ENCODE measurements around the gene ATP8B3. TPM values are rescaled to one million over a fixed set of nuclear protein-coding genes. Genes with fewer than 3 reads are reported as not detected.

ATP8B3 gene
- total RNA-seq, 2 donors from 2014 or later, result 2.3 to 3.4 TPM

DNA sequence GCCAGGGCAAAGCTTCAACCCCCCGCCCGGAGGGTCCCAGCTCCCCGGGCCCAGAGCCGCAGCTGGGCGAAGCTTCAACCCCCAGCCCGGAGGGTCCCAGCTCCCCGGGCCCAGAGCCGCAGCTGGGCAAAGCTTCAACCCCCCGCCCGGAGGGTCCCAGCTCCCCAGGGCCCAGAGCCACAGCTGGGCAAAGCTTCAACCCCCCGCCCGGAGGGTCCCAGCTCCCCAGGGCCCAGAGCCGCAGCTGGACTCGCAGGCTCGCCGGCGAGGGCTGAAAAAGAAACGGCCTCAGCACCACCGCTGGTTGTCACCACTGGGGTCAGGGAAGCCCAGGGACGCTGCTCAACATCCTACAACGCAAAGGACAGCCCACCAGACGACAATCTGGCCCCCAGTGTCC, 31.0 kb upstream of the ATP8B3 start:
- Histone ChIP-seq H3K9ac (ENCODE audit: extremely low read depth, low read length, poor library complexity, severe bottlenecking) (no peak overlapping the region), H3K4me3 (ENCODE audit: low read length) (no peak overlapping the region), H3K27ac (ENCODE audit: low read depth, low read length) (no peak overlapping the region), H3K36me3 (ENCODE audit: control insufficient read depth, insufficient read depth, low read length) (peaks cover 11% of the 10 kb centered on the region), H3K9me3 (ENCODE audit: control insufficient read depth, low read length) (no peaks in the 10 kb centered on the region), H3K4me1 (ENCODE audit: control insufficient read depth, insufficient read depth, low read length) (peaks cover 3% of the 10 kb centered on the region), H3K27me3 (ENCODE audit: control insufficient read depth, insufficient read depth, low read length, poor library complexity, severe bottlenecking) (no peaks in the 10 kb centered on the region)
- Mint-ChIP-seq H3K27me3 (ENCODE audit: insufficient read depth) (no peaks in the 10 kb centered on the region), H3K27ac (no peak overlapping the region), H3K4me1 (peaks cover 8% of the 10 kb centered on the region), H3K36me3 (ENCODE audit: low read depth) (peaks cover 1% of the 10 kb centered on the region), H3K9me3 (no peaks in the 10 kb centered on the region), H3K4me3 (no peak overlapping the region)
- WGBS, 2 experiments (ENCODE audit: insufficient coverage in 1 of 2, insufficient read length in 1 of 2), result 89 to 99% methylated on average over 11 to 22 of the region's 22 CpGs
- DNase-seq, result no peak
- TF ChIP-seq CTCF (conservative IDR thresholded peaks at IDR 0.05), result no peak

GRCh38 chr19:1841209-1841924, 29.3 kb upstream of the ATP8B3 start:
- Mint-ChIP-seq H3K4me3 (no peak overlapping the region), H3K4me1 (no peaks in the 10 kb centered on the region), H3K27ac (no peak overlapping the region), H3K27me3 (ENCODE audit: insufficient read depth) (no peaks in the 10 kb centered on the region), H3K9me3 (no peaks in the 10 kb centered on the region), H3K36me3 (ENCODE audit: low read depth) (peaks cover 1% of the 10 kb centered on the region)
- no peak for DNase-seq
- Histone ChIP-seq H3K4me3 (ENCODE audit: low read length) (no peak overlapping the region), H3K9me3 (ENCODE audit: control insufficient read depth, low read length) (no peaks in the 10 kb centered on the region), H3K9ac (ENCODE audit: extremely low read depth, low read length, poor library complexity, severe bottlenecking) (no peak overlapping the region), H3K4me1 (ENCODE audit: control insufficient read depth, insufficient read depth, low read length) (peaks cover 3% of the 10 kb centered on the region), H3K27ac (ENCODE audit: low read depth, low read length) (no peak overlapping the region), H3K36me3 (ENCODE audit: control insufficient read depth, insufficient read depth, low read length) (peaks cover 11% of the 10 kb centered on the region), H3K27me3 (ENCODE audit: control insufficient read depth, insufficient read depth, low read length, poor library complexity, severe bottlenecking) (no peaks in the 10 kb centered on the region)
- WGBS, 2 experiments (ENCODE audit: insufficient coverage in 1 of 2, insufficient read length in 1 of 2), result 91 to 94% methylated on average over 35 of the region's 35 CpGs
- no peak for TF ChIP-seq CTCF (conservative IDR thresholded peaks at IDR 0.05)

- DNase-seq, result no peak
- H3K9ac ChIP-seq (ENCODE audit: extremely low read depth, low read length, poor library complexity, severe bottlenecking), result no peak overlapping the region
- WGBS, 2 experiments (ENCODE audit: insufficient coverage in 1 of 2, insufficient read length in 1 of 2), result 90 to 91% methylated on average over 17 to 22 of the region's 22 CpGs
These were observed 28.6 kb upstream of the ATP8B3 start for GRCh38 chr19:1840541-1841115.

More at GRCh38 chr19:1840541-1841115, 28.6 kb upstream of the ATP8B3 start:
- Histone ChIP-seq H3K4me1 (ENCODE audit: control insufficient read depth, insufficient read depth, low read length) (peaks cover 3% of the 10 kb centered on the region), H3K27ac (ENCODE audit: low read depth, low read length) (no peak overlapping the region), H3K36me3 (ENCODE audit: control insufficient read depth, insufficient read depth, low read length) (peaks cover 8% of the 10 kb centered on the region), H3K9me3 (ENCODE audit: control insufficient read depth, low read length) (no peaks in the 10 kb centered on the region), H3K27me3 (ENCODE audit: control insufficient read depth, insufficient read depth, low read length, poor library complexity, severe bottlenecking) (no peaks in the 10 kb centered on the region), H3K4me3 (ENCODE audit: low read length) (no peak overlapping the region)
- Mint-ChIP-seq H3K4me3 (no peak overlapping the region), H3K9me3 (no peaks in the 10 kb centered on the region), H3K27ac (no peak overlapping the region), H3K4me1 (no peaks in the 10 kb centered on the region), H3K36me3 (ENCODE audit: low read depth) (peaks cover 1% of the 10 kb centered on the region), H3K27me3 (ENCODE audit: insufficient read depth) (no peaks in the 10 kb centered on the region)
- TF ChIP-seq CTCF (conservative IDR thresholded peaks at IDR 0.05), result no peak

Measured in endodermal cell (in vitro differentiated cells).